ENCODE measurements around the gene SH3TC2. TPM values are rescaled to one million over a fixed set of nuclear protein-coding genes. Genes with fewer than 3 reads are reported as not detected.

Gene SH3TC2
- total and polyA plus RNA-seq, 7 experiments from 2014 or later = 0.08 to 0.59 TPM; not detected in 5

- peaks cover 0 to 47% (median 38%) of the 10 kb centered on the region in 5 donors for H3K27me3 Mint-ChIP-seq
- Histone ChIP-seq H3K4me1 (ENCODE audit: control insufficient read depth in 2 of 2, insufficient read depth in 2 of 2, low read length in 2 of 2) (no peaks in the 10 kb centered on the region), H3K27me3 (ENCODE audit: control insufficient read depth in 2 of 2, insufficient read depth in 2 of 2, low read length in 2 of 2) (no peaks in the 10 kb centered on the region), H3K36me3 (ENCODE audit: control insufficient read depth in 2 of 3, insufficient read depth in 3 of 3, low read length in 3 of 3) (no peaks in the 10 kb centered on the region), H3K9me3 (ENCODE audit: control insufficient read depth in 2 of 3, low read length in 3 of 3) (no peaks in the 10 kb centered on the region), H3K27ac (ENCODE audit: low read depth, low read length) (no peak overlapping the region), H3K4me3 (ENCODE audit: low read length) (no peak overlapping the region)
- H3K4me3 Mint-ChIP-seq = no peak overlapping the region
- peaks cover 4 to 46% (median 34%) of the 10 kb centered on the region in 11 donors for H3K9me3 Mint-ChIP-seq
- POLR2A ChIA-PET = no interaction called here
- ATAC-seq = no peak
- intact Hi-C loops (cut with micrococcal nuclease) = no loop called here
- H3K27ac Mint-ChIP-seq = no peak overlapping the region
- DNase-seq = no peak
- CTCF ChIA-PET = no interaction called here
- H3K36me3 Mint-ChIP-seq = peaks cover 0 to 21% (median 2%) of the 10 kb centered on the region in 5 donors
- no peaks in the 10 kb centered on the region for H3K4me1 Mint-ChIP-seq
Measured at GRCh38 chr5:149093625-149094024, 30.8 kb upstream of the SH3TC2 start.

- intact Hi-C loops (cut with micrococcal nuclease) = no loop called here
- peaks cover 0 to 13% (median 0%) of the 10 kb centered on the region in 5 donors for H3K36me3 Mint-ChIP-seq
Measured at GRCh38 chr5:149089796-149090195, 26.9 kb upstream of the SH3TC2 start.

GRCh38 chr5:149088686-149089085 lies 25.8 kb upstream of the SH3TC2 start:
- POLR2A ChIA-PET = no interaction called here
- Mint-ChIP-seq H3K27me3 (peaks cover 0 to 35% (median 25%) of the 10 kb centered on the region in 5 donors), H3K4me3 (no peak overlapping the region), H3K9me3 (peaks cover 0 to 11% (median 4%) of the 10 kb centered on the region in 11 donors), H3K4me1 (no peaks in the 10 kb centered on the region), H3K27ac (no peak overlapping the region), H3K36me3 (peaks cover 0 to 2% (median 0%) of the 10 kb centered on the region in 5 donors)
- no peaks in the 10 kb centered on the region for H3K4me1 ChIP-seq (ENCODE audit: control insufficient read depth in 2 of 2, insufficient read depth in 2 of 2, low read length in 2 of 2)
- no peaks in the 10 kb centered on the region for H3K27me3 ChIP-seq (ENCODE audit: control insufficient read depth in 2 of 2, insufficient read depth in 2 of 2, low read length in 2 of 2)
- CTCF ChIA-PET = no interaction called here
- H3K9me3 ChIP-seq (ENCODE audit: control insufficient read depth in 2 of 3, low read length in 3 of 3) = no peaks in the 10 kb centered on the region
- intact Hi-C loops (cut with micrococcal nuclease) = no loop called here
- H3K4me3 ChIP-seq (ENCODE audit: low read length) = no peak overlapping the region
- H3K36me3 ChIP-seq (ENCODE audit: control insufficient read depth in 2 of 3, insufficient read depth in 3 of 3, low read length in 3 of 3) = no peaks in the 10 kb centered on the region
- H3K27ac ChIP-seq (ENCODE audit: low read depth, low read length) = no peak overlapping the region
- DNase-seq (no peak), ATAC-seq (no peak)

More at GRCh38 chr5:149089796-149090195, 26.9 kb upstream of the SH3TC2 start:
- Mint-ChIP-seq H3K27ac (no peak overlapping the region), H3K9me3 (peaks cover 0 to 19% (median 9%) of the 10 kb centered on the region in 11 donors), H3K4me1 (no peaks in the 10 kb centered on the region), H3K4me3 (no peak overlapping the region), H3K27me3 (peaks cover 0 to 46% (median 34%) of the 10 kb centered on the region in 5 donors)
- ChIA-PET POLR2A (no interaction called here), CTCF (no interaction called here)
- no peaks in the 10 kb centered on the region for H3K9me3 ChIP-seq (ENCODE audit: control insufficient read depth in 2 of 3, low read length in 3 of 3)
- H3K36me3 ChIP-seq (ENCODE audit: control insufficient read depth in 2 of 3, insufficient read depth in 3 of 3, low read length in 3 of 3) = no peaks in the 10 kb centered on the region
- no peak overlapping the region for H3K27ac ChIP-seq (ENCODE audit: low read depth, low read length)
- no peak for DNase-seq
- no peaks in the 10 kb centered on the region for H3K27me3 ChIP-seq (ENCODE audit: control insufficient read depth in 2 of 2, insufficient read depth in 2 of 2, low read length in 2 of 2)
- ATAC-seq = no peak
- no peak overlapping the region for H3K4me3 ChIP-seq (ENCODE audit: low read length)
- H3K4me1 ChIP-seq (ENCODE audit: control insufficient read depth in 2 of 2, insufficient read depth in 2 of 2, low read length in 2 of 2) = no peaks in the 10 kb centered on the region

DNA sequence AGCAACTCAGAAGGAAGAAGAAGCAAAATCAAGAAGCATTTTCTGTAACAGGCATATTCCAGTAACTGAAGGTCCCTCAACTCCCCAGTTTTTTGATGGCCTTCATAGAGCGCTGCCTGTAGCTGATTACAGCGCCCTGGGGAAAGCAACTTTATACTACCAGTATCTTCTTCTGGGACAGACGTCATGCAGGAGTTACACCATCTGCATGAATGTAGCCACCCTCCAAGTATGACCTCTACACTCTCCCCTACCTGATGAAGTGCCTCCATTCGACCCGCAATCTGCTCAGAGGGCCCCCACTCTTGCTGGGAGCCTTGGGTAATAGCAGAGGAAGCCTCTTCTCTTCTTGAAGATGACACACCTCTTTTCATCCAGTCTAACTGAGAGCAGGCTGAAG lies 21.0 kb upstream of the SH3TC2 start:
- peaks cover 0 to 5% (median 0%) of the 10 kb centered on the region in 11 donors for H3K9me3 Mint-ChIP-seq
- Histone ChIP-seq H3K4me1 (ENCODE audit: control insufficient read depth in 2 of 2, insufficient read depth in 2 of 2, low read length in 2 of 2) (peaks cover 0 to 7% of the 10 kb centered on the region in 2 donors), H3K9me3 (ENCODE audit: control insufficient read depth in 2 of 3, low read length in 3 of 3) (no peaks in the 10 kb centered on the region), H3K27ac (ENCODE audit: low read depth, low read length) (no peak overlapping the region), H3K27me3 (ENCODE audit: control insufficient read depth in 2 of 2, insufficient read depth in 2 of 2, low read length in 2 of 2) (no peaks in the 10 kb centered on the region), H3K36me3 (ENCODE audit: control insufficient read depth in 2 of 3, insufficient read depth in 3 of 3, low read length in 3 of 3) (no peaks in the 10 kb centered on the region), H3K4me3 (ENCODE audit: low read length) (no peak overlapping the region)
- H3K4me1 Mint-ChIP-seq = peaks cover 2 to 9% (median 6%) of the 10 kb centered on the region in 7 donors
- CTCF ChIA-PET = no interaction called here
- H3K36me3 Mint-ChIP-seq = no peaks in the 10 kb centered on the region
- H3K27me3 Mint-ChIP-seq = peaks cover 0 to 17% (median 9%) of the 10 kb centered on the region in 5 donors
- DNase-seq (no peak), ATAC-seq (no peak)
- POLR2A ChIA-PET = no interaction called here
- H3K27ac Mint-ChIP-seq = no peak overlapping the region
- intact Hi-C loops (cut with micrococcal nuclease) = no loop called here
- H3K4me3 Mint-ChIP-seq = no peak overlapping the region

DNA sequence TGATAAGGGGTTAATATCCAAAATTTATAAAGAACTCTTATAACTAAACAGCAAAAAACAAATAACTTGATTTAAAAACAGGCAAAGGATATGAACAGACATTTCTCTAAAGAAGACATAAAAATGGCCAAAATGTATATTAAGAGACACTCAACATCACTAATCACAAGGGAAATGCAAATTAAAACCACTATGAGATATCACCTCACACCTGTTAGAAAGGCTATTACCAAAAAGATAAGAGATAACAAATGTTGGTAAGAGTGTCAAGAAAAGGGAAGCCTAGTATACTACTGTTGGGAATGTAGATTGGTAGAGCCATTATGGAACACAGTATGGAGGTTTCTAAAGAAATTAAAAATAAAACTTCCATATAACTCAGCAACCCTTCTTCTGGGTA lies 19.4 kb upstream of the SH3TC2 start:
- ATAC-seq (no peak), DNase-seq (no peak)
- Histone ChIP-seq H3K27me3 (ENCODE audit: control insufficient read depth in 2 of 2, insufficient read depth in 2 of 2, low read length in 2 of 2) (no peaks in the 10 kb centered on the region), H3K9me3 (ENCODE audit: control insufficient read depth in 2 of 3, low read length in 3 of 3) (no peaks in the 10 kb centered on the region), H3K27ac (ENCODE audit: low read depth, low read length) (no peak overlapping the region), H3K36me3 (ENCODE audit: control insufficient read depth in 2 of 3, insufficient read depth in 3 of 3, low read length in 3 of 3) (no peaks in the 10 kb centered on the region), H3K4me1 (ENCODE audit: control insufficient read depth in 2 of 2, insufficient read depth in 2 of 2, low read length in 2 of 2) (peaks cover 0 to 7% of the 10 kb centered on the region in 2 donors), H3K4me3 (ENCODE audit: low read length) (no peak overlapping the region)
- no peak overlapping the region for H3K4me3 Mint-ChIP-seq
- ChIA-PET CTCF (interaction anchor here (0.8 kb wide), 1 partner anchor 896 kb away, joined by 3 read pairs; no protein-coding TSS in a partner anchor), POLR2A (interaction anchor here (0.7 kb wide), 1 partner anchor 566 kb away, joined by 3 read pairs; no protein-coding TSS in a partner anchor)
- intact Hi-C loops (cut with micrococcal nuclease) = no loop called here
- H3K27ac Mint-ChIP-seq = no peak overlapping the region
- H3K36me3 Mint-ChIP-seq = no peaks in the 10 kb centered on the region
- peaks cover under 1 to 17% (median 9%) of the 10 kb centered on the region in 5 donors for H3K27me3 Mint-ChIP-seq
- peaks cover 0 to 7% (median 0%) of the 10 kb centered on the region in 11 donors for H3K9me3 Mint-ChIP-seq
- H3K4me1 Mint-ChIP-seq = peaks cover 2 to 9% (median 6%) of the 10 kb centered on the region in 7 donors

DNA sequence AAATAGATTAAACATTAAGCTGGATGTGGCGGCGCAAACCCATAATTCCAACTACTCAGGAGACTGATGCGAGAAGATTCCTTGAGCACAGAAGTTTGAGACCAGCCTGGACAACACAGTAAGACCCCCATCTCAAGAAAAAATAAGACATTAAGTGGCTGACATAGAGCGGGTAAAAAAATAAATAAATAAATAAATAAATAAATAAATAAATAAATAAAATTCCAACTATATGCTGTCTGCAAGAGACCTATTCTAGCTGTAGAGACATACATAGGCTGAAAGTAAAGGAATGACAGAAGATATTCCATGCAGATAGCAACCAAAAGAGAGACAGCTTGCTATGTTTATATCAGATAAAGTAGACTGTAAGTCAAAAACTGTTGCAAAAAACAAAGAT lies 17.4 kb upstream of the SH3TC2 start:
- POLR2A ChIA-PET = no interaction called here

GRCh38 chr5:149079883-149080282 lies 17.0 kb upstream of the SH3TC2 start:
- H3K27ac ChIP-seq (ENCODE audit: low read depth, low read length) = no peak overlapping the region
- H3K4me1 ChIP-seq (ENCODE audit: control insufficient read depth in 2 of 2, insufficient read depth in 2 of 2, low read length in 2 of 2) = peaks cover 0 to 7% of the 10 kb centered on the region in 2 donors
- no peak overlapping the region for H3K4me3 Mint-ChIP-seq
- H3K36me3 ChIP-seq (ENCODE audit: control insufficient read depth in 2 of 3, insufficient read depth in 3 of 3, low read length in 3 of 3) = no peaks in the 10 kb centered on the region
- ATAC-seq (peak; percentile 63), DNase-seq (peak in 3 of 9 donors; percentile 1 to 29 (median 5))
- peaks cover 0 to 10% (median 5%) of the 10 kb centered on the region in 11 donors for H3K9me3 Mint-ChIP-seq
- H3K4me3 ChIP-seq (ENCODE audit: low read length) = no peak overlapping the region
- no peaks in the 10 kb centered on the region for H3K9me3 ChIP-seq (ENCODE audit: control insufficient read depth in 2 of 3, low read length in 3 of 3)
- no peaks in the 10 kb centered on the region for H3K27me3 ChIP-seq (ENCODE audit: control insufficient read depth in 2 of 2, insufficient read depth in 2 of 2, low read length in 2 of 2)
- H3K36me3 Mint-ChIP-seq = peaks cover 0 to 9% (median 3%) of the 10 kb centered on the region in 5 donors
- intact Hi-C loops (cut with micrococcal nuclease) = no loop called here
- POLR2A ChIA-PET = no interaction called here
- H3K4me1 Mint-ChIP-seq = peaks cover 2 to 9% (median 6%) of the 10 kb centered on the region in 7 donors
- CTCF ChIA-PET = interaction anchor here (0.6 kb wide), 1 partner anchor 51 kb away, joined by 3 read pairs; no protein-coding TSS in a partner anchor
- H3K27me3 Mint-ChIP-seq = peaks cover 4 to 19% (median 16%) of the 10 kb centered on the region in 5 donors
- peak overlapping the region in 1 of 9 donors; percentile 32 for H3K27ac Mint-ChIP-seq

More for the DNA sequence above, 17.4 kb upstream of the SH3TC2 start:
- no peak for ATAC-seq
- Mint-ChIP-seq H3K27me3 (peaks cover 4 to 17% (median 16%) of the 10 kb centered on the region in 5 donors), H3K36me3 (peaks cover 0 to 9% (median 3%) of the 10 kb centered on the region in 5 donors), H3K9me3 (peaks cover 0 to 10% (median 5%) of the 10 kb centered on the region in 11 donors), H3K4me3 (no peak overlapping the region), H3K27ac (no peak overlapping the region), H3K4me1 (peaks cover 2 to 9% (median 6%) of the 10 kb centered on the region in 7 donors)
- DNase-seq = no peak
- no peak overlapping the region for H3K27ac ChIP-seq (ENCODE audit: low read depth, low read length)
- H3K9me3 ChIP-seq (ENCODE audit: control insufficient read depth in 2 of 3, low read length in 3 of 3) = no peaks in the 10 kb centered on the region
- no peaks in the 10 kb centered on the region for H3K36me3 ChIP-seq (ENCODE audit: control insufficient read depth in 2 of 3, insufficient read depth in 3 of 3, low read length in 3 of 3)
- intact Hi-C loops (cut with micrococcal nuclease) = no loop called here
- no peak overlapping the region for H3K4me3 ChIP-seq (ENCODE audit: low read length)
- CTCF ChIA-PET = interaction anchor here (0.6 kb wide), 1 partner anchor 51 kb away, joined by 3 read pairs; no protein-coding TSS in a partner anchor
- no peaks in the 10 kb centered on the region for H3K27me3 ChIP-seq (ENCODE audit: control insufficient read depth in 2 of 2, insufficient read depth in 2 of 2, low read length in 2 of 2)
- peaks cover 0 to 7% of the 10 kb centered on the region in 2 donors for H3K4me1 ChIP-seq (ENCODE audit: control insufficient read depth in 2 of 2, insufficient read depth in 2 of 2, low read length in 2 of 2)
